PC-3 (cell line): ENCODE data around the gene TMUB2. TPM values are rescaled to one million over a fixed set of nuclear protein-coding genes. Genes with fewer than 3 reads are reported as not detected.

Experiments
- ATAC-seq: fragments of 200-7000 bp; cut with Tn5 transposase; 2 replicates; pipeline ENCODE4 v1.9.1; 2020; ENCODE audit warnings: mild to moderate bottlenecking, moderate library complexity
- BruUV-seq: library from RNA; stranded (reverse); fragments of 400-500 nt; replicated peaks from 2 replicates; lab custom pipeline; 2021; lab: Mats Ljungman, UMichigan
- CTCF ChIA-PET: fragments of 300-600 bp; sonication (Branson Sonifier 250); formaldehyde crosslinking; loops from one replicate; lab custom pipeline; 2022; ENCODE audit warnings: antibody characterized with exemption; lab: Charles Lee
- POLR2A ChIA-PET: fragments of 300-600 bp; sonication (Branson Sonifier 250); formaldehyde crosslinking; loops from one replicate; lab custom pipeline; 2022; ENCODE audit warnings: antibody characterized with exemption; ENCODE audit not compliant: unreplicated experiment; lab: Charles Lee
- DNase-seq: peaks from one replicate; pipeline ENCODE4 v3.0.0-alpha.2; 2015
- H2AFZ ChIP-seq: fragments of 300-600 bp; sonication (generic); 2 replicates; pipeline ENCODE4 v1.6.0; 2016; ENCODE audit warnings: antibody characterized with exemption, low read length
- H3F3A ChIP-seq: fragments of 300-600 bp; sonication (generic); one replicate; pipeline ENCODE4 v1.6.0; 2017; ENCODE audit warnings: antibody characterized with exemption, low read length, control low read depth, mild to moderate bottlenecking; ENCODE audit not compliant: unreplicated experiment
- H3K27ac ChIP-seq: fragments of 300-600 bp; sonication (generic); 2 replicates; pipeline ENCODE4 v1.5.1; 2016; ENCODE audit warnings: mild to moderate bottlenecking, low read length
- H3K27me3 ChIP-seq: fragments of 300-600 bp; sonication (generic); 2 replicates; pipeline ENCODE4 v1.6.1; 2016; ENCODE audit warnings: low read length, mixed read lengths
- H3K36me3 ChIP-seq: fragments of 300-600 bp; sonication (generic); 2 replicates; pipeline ENCODE4 v1.6.1; 2016; ENCODE audit warnings: low read depth, mixed run types, low read length, mixed read lengths
- H3K4me1 ChIP-seq: fragments of 300-600 bp; sonication (generic); 2 replicates; pipeline ENCODE4 v1.5.1; 2016; ENCODE audit warnings: low read length; ENCODE audit not compliant: insufficient read depth
- H3K4me2 ChIP-seq: fragments of 300-600 bp; sonication (generic); 2 replicates; pipeline ENCODE4 v1.6.0; 2016; ENCODE audit warnings: low read length
- H3K4me3 ChIP-seq: fragments of 300-600 bp; sonication (generic); 2 replicates; pipeline ENCODE4 v1.5.1; 2016; ENCODE audit warnings: mild to moderate bottlenecking, low read length, mixed read lengths
- H3K79me2 ChIP-seq: fragments of 300-600 bp; sonication (generic); 2 replicates; pipeline ENCODE4 v1.6.1; 2017; ENCODE audit warnings: low read length, mixed read lengths
- H3K9ac ChIP-seq: fragments of 300-600 bp; sonication (generic); 2 replicates; pipeline ENCODE4 v1.6.0; 2016; ENCODE audit warnings: mild to moderate bottlenecking, low read length
- H3K9me2 ChIP-seq: fragments of 300-600 bp; sonication (generic); replicated peaks from 2 replicates; pipeline ENCODE4 v1.6.1; 2016; ENCODE audit warnings: mixed run types, low read length, mixed read lengths
- H3K9me3 ChIP-seq: fragments of 300-600 bp; sonication (generic); 2 replicates; pipeline ENCODE4 v1.6.1; 2016; ENCODE audit warnings: low read length, mixed read lengths
- H4K20me1 ChIP-seq: fragments of 300-600 bp; sonication (generic); 2 replicates; pipeline ENCODE4 v1.6.1; 2016; ENCODE audit warnings: low read length, mixed read lengths
- EZH2 ChIP-seq: fragments of 300-600 bp; sonication (generic); IDR thresholded peaks from one replicate; pipeline ENCODE4 v1.6.1; 2017; ENCODE audit warnings: antibody characterized with exemption, mild to moderate bottlenecking, low read length; ENCODE audit not compliant: unreplicated experiment
- EZH2phosphoT487 ChIP-seq: fragments of 300-600 bp; sonication (generic); IDR thresholded peaks from 2 replicates; pipeline ENCODE4 v1.6.1; 2018; ENCODE audit warnings: mild to moderate bottlenecking, antibody characterized with exemption, low read length, borderline replicate concordance
- intact Hi-C: fragments of 100-400 bp; cut with micrococcal nuclease; formaldehyde crosslinking; loops from 2 replicates; pipeline ENCODE4 v1.9.0; 2023
- total RNA-seq: library from RNA; depleted of rRNA; stranded (reverse); fragments of >200 nt; gene quantifications from 2 replicates; pipeline ENCODE4 v1.2.3, GENCODE V29; 2014
- TF ChIP-seq, protein P1 (sequence below): fragments of 300-600 bp; sonication (generic); conservative IDR thresholded peaks from 2 replicates; pipeline ENCODE4 v1.5.1; 2017; ENCODE audit warnings: antibody characterized with exemption, low read depth, mild to moderate bottlenecking, low read length

TMUB2 gene
- total RNA-seq, 1 experiment from 2014 or later = 43.4 TPM

GRCh38 chr17:44191941-44192496, 5.2 kb downstream of the TMUB2 start:
- Histone ChIP-seq H3K27me3 (no peaks in the 10 kb centered on the region), H3K9me2 (no peaks in the 10 kb centered on the region), H3F3A (no peaks in the 10 kb centered on the region), H4K20me1 (no peaks in the 10 kb centered on the region), H3K36me3 (peaks cover 25% of the 10 kb centered on the region), H3K9ac (no peak overlapping the region), H3K79me2 (peaks cover 27% of the 10 kb centered on the region), H3K9me3 (no peaks in the 10 kb centered on the region), H3K4me1 (peaks cover 9% of the 10 kb centered on the region), H2AFZ (no peak overlapping the region), H3K4me2 (no peak overlapping the region), H3K27ac (no peak overlapping the region), H3K4me3 (no peak overlapping the region)
- BruUV-seq = no TSS peak
- ATAC-seq (peak; percentile 29), DNase-seq (peak; percentile 26)
- POLR2A ChIA-PET = no interaction called here
- CTCF ChIA-PET = no interaction called here
- intact Hi-C loops = loop anchor here (10.0 kb wide), 1 partner anchor 313 kb away; the partner anchor contains the start of gene GPATCH8
- TF ChIP-seq EZH2phosphoT487 = no peak
- no peak for TF ChIP-seq EZH2
- TF ChIP-seq, protein P1, sequence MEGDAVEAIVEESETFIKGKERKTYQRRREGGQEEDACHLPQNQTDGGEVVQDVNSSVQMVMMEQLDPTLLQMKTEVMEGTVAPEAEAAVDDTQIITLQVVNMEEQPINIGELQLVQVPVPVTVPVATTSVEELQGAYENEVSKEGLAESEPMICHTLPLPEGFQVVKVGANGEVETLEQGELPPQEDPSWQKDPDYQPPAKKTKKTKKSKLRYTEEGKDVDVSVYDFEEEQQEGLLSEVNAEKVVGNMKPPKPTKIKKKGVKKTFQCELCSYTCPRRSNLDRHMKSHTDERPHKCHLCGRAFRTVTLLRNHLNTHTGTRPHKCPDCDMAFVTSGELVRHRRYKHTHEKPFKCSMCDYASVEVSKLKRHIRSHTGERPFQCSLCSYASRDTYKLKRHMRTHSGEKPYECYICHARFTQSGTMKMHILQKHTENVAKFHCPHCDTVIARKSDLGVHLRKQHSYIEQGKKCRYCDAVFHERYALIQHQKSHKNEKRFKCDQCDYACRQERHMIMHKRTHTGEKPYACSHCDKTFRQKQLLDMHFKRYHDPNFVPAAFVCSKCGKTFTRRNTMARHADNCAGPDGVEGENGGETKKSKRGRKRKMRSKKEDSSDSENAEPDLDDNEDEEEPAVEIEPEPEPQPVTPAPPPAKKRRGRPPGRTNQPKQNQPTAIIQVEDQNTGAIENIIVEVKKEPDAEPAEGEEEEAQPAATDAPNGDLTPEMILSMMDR = no peak

- Histone ChIP-seq H3K4me1 (peaks cover 13% of the 10 kb centered on the region), H3K9me3 (no peaks in the 10 kb centered on the region), H2AFZ (no peak overlapping the region), H3K9me2 (no peaks in the 10 kb centered on the region), H3K4me3 (no peak overlapping the region), H3K36me3 (peaks cover 32% of the 10 kb centered on the region), H3K79me2 (peaks cover 28% of the 10 kb centered on the region), H4K20me1 (no peaks in the 10 kb centered on the region), H3K4me2 (no peak overlapping the region), H3K9ac (no peak overlapping the region), H3K27ac (no peak overlapping the region), H3K27me3 (no peaks in the 10 kb centered on the region), H3F3A (no peaks in the 10 kb centered on the region)
- DNase-seq (no peak), ATAC-seq (0 out of 2 replicates have a peak, but pooled peaks have one; percentile 8)
- ChIA-PET POLR2A (no interaction called here), CTCF (no interaction called here)
- BruUV-seq = no TSS peak
- TF ChIP-seq EZH2phosphoT487 = no peak
- TF ChIP-seq, protein P1 = no peak
- TF ChIP-seq EZH2 = no peak
- intact Hi-C loops = loop anchor here (10.0 kb wide), 1 partner anchor 312 kb away; the partner anchor contains the start of gene GPATCH8
Observed at GRCh38 chr17:44192750-44193149, 6.0 kb downstream of the TMUB2 start.

DNA sequence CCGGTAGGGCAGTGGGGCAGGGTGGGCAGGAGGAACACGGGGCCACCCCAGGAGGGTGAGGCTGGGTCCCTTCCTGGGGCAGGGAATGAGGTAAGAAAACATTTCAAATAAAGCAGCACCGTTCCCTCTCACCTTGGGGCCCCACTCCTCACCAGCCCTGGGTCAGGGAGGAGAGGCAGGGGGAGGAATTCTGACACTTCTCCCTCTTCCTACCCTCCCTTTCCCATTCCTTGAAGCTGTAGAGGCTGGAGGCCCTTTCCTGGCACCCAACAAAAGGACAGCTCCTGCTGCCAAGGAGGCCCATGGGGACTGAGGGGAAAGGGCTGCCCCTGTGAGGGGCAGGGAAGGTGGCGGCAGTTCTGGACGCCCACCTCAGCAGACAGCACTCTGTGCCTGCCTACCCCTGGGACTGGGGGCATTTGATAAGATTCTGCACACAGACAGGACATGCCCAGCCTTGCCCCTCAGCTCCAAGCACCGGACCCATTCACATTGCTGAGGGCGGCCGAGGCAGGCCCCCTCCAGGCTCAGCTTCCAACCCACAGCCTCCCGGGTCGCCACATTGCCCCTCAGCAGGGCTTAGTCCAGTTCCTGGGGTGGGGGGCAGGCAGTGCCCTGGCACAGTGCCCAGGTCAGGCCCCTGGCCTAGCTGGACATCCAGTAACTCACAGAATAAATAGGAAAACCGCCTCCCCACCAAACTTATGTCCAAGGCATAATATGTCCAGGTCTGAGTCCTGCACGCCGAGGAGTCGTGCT, 6.7 kb downstream of the TMUB2 start:
- peaks cover 28% of the 10 kb centered on the region for H3K79me2 ChIP-seq
- peaks cover 14% of the 10 kb centered on the region for H3K4me1 ChIP-seq
- no peaks in the 10 kb centered on the region for H4K20me1 ChIP-seq
- no peak for TF ChIP-seq EZH2phosphoT487
- no peaks in the 10 kb centered on the region for H3K9me2 ChIP-seq
- no TSS peak for BruUV-seq
- no peak overlapping the region for H3K9ac ChIP-seq
- H3K4me2 ChIP-seq = no peak overlapping the region
- DNase-seq = no peak
- CTCF ChIA-PET = no interaction called here
- H3K9me3 ChIP-seq = no peaks in the 10 kb centered on the region
- H3F3A ChIP-seq = no peaks in the 10 kb centered on the region
- H2AFZ ChIP-seq = no peak overlapping the region
- POLR2A ChIA-PET = no interaction called here
- no peak overlapping the region for H3K27ac ChIP-seq
- intact Hi-C loops = loop anchor here (10.0 kb wide), 1 partner anchor 311 kb away; the partner anchor contains the start of gene GPATCH8
- H3K36me3 ChIP-seq = peaks cover 32% of the 10 kb centered on the region
- H3K27me3 ChIP-seq = no peaks in the 10 kb centered on the region
- ATAC-seq = no peak
- H3K4me3 ChIP-seq = no peak overlapping the region
